T47D (cell line): Measurements from ENCODE around the gene SLK.

Experiments used
- DNase-seq, 2 experiments: peaks; one replicate each; pipeline versions ENCODE4 v3.0.0 to v3.0.0-alpha.2; 2011 to 2012; ENCODE audit warnings: low read depth in 1 of 2, low spot score in 1 of 2
- JUND ChIP-seq: IDR thresholded peaks from 2 replicates; pipeline ENCODE4 v1.6.1; 2012; ENCODE audit warnings: low read depth
- in situ Hi-C: cut with HindIII; loops from 2 replicates; pipeline ENCODE4 v1.10.0; 2016; ENCODE audit warnings: low sequenced_read_pairs, low pct_unique_long_range_greater_than_20kb

The SLK gene

DNA sequence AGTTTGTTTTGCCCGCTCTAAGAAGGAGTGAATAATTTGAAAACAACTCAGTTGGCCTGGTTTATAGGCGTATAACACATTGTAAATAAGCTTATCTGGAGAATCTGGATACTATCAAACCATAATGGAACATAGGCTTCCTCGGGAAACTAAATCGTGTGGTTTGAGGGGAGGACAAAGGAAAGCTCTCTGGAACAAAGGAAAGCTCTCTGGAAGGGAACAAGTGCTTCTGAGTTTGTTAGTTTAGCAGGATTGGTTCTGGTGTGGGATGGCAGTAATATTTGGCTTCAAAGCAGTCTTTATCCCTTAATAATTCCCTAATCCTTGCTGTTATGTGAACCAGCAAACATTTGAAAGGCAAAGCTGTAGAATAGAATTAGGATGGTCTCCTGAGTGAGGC lies 15.0 kb upstream of the SLK start:
- peak in 1 of 2 experiments; percentile 12 for DNase-seq
- TF ChIP-seq JUND = no peak
- in situ Hi-C loops = no loop called here

GRCh38 chr10:103954543-103954942 lies 12.4 kb upstream of the SLK start:
- DNase-seq = no peak
- in situ Hi-C loops = no loop called here
- no peak for TF ChIP-seq JUND

DNA sequence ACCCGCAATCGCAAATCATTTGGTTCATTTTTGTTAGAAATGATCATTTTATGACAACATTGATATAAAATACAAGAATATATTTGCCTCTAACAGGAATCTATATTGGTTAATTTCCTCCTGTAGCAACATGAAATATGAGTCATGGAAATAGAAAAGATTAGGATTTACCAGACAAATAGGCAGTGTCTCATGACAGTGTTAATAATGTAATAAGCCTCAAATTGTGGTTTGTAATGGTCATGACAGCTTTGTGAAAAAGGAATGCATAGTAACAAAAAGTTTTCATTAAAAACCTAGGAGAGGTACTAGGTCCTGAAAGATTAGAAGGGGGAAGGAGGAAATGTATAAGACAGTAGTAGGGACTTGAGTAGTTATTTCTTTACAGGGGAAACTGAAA lies 7.9 kb upstream of the SLK start:
- TF ChIP-seq JUND = no peak
- in situ Hi-C loops = no loop called here
- no peak for DNase-seq

GRCh38 chr10:103960103-103960502 lies 6.8 kb upstream of the SLK start:
- no peak for TF ChIP-seq JUND

DNA sequence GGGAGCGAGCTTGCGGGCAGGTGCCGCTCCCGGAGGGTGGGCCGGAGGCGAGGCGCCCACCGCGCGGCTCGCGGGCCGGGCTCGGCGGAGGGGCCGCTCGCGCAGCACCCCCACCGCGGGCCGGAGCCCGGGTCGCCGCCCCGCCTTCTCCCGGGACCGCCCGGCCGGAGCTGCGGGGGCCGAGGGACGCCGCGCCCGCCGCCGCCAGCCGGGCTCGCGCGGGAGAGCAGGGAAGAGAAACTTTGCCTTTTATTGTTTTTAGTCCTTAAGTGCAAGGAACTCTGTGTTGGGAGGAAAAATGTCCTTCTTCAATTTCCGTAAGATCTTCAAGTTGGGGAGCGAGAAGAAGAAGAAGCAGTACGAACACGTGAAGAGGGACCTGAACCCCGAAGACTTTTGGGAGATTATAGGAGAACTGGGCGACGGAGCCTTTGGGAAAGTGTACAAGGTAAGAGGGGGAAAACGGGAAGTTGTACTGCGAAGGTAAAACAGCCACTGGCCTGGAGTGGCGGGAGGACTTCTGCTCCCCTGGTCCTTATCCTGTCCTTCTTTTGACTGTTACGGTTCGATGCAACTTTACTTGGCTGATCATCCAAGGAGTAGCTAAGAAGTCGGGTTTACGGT lies 620 bp downstream of the SLK start:
- in situ Hi-C loops = no loop called here
- no peak for TF ChIP-seq JUND
- peak; percentile 13 to 23 for DNase-seq

More at GRCh38 chr10:103960103-103960502, 6.8 kb upstream of the SLK start:
- no peak for DNase-seq
- in situ Hi-C loops = no loop called here

- TF ChIP-seq JUND = no peak
- no peak for DNase-seq
- in situ Hi-C loops = no loop called here
These were observed 1.8 kb downstream of the SLK start for GRCh38 chr10:103968441-103969391.

DNA sequence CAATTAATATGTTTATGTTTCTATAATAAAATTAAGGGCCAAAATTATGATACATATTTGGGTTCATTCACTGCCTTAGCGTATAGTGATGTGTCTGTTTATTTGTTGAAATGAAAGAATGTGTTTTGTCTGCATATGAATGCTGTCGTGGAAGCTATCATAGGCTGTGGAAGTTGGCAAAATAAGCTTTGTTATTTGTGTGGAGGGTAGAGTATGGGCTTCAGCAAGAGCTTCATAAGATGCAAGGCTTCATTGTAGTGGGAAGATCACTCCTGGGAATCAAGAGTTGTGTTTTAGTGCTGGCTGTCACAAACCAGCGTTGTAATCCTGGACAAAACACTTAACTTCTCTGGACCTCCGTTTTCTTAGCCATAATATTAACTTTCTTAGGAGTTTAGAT lies 2.5 kb downstream of the SLK start:
- TF ChIP-seq JUND = no peak
- DNase-seq = no peak
- in situ Hi-C loops = no loop called here

DNA sequence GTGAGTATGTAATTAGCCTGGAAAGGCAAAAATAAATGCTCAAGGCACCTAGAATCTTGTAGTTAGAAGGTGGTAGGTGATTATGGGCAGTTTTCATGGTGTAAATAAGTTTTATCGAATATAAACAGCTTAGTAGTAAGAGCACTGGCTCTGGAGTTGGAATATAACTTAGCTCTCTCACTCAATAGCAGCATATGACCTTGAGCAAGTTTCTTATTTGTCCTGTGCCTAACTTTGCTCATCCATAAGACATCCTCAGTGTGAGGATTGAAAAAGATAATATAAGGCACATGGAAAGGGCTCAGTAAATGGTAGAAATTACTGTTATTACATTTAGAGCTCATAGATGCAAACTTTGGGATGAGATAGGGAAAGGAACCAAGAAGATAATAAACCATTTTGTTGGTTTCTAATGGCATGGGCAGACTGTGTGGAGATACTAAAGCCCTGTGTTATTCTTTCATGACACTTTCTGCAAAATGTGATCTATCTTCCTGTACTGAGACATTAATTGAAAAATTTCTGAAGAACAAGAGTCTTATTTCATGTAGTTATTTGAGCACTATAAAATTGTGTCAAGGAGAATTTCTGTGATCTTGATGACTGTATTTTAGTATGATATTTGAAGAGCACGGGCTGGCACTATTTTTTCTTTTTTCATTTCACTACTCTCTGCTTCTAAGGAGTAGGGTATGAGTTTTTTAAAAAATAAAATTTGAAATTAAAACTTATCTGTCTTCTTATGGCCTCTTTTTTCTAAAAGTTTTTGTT lies 3.1 kb downstream of the SLK start:
- DNase-seq = no peak
- in situ Hi-C loops = no loop called here
- no peak for TF ChIP-seq JUND

- TF ChIP-seq JUND = no peak
- DNase-seq = no peak
- in situ Hi-C loops = no loop called here
These were observed 8.2 kb downstream of the SLK start for GRCh38 chr10:103975169-103975568.

- DNase-seq = no peak
- TF ChIP-seq JUND = no peak
- in situ Hi-C loops = no loop called here
These were observed 10.3 kb downstream of the SLK start for GRCh38 chr10:103977204-103977603.

DNA sequence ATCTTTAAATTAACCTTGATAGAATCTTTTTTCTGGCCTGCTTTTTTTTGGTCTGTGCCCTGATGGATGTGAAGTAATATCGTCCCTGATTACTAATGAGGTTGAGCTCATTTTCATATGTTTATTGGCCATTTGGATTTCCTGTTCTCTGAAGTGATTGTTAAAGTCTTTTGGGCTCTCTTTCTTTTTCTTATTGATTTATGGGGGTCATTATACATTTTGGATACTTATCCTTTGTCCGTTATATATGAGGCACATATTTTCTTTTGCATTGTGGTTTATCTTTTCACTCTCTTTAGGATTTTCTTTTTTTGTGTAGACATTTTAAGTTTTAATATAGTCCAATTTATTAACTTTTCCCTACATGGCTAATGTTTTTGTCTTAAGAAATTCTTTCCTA lies 12.6 kb downstream of the SLK start:
- no peak for TF ChIP-seq JUND
- no peak for DNase-seq
- in situ Hi-C loops = no loop called here

DNA sequence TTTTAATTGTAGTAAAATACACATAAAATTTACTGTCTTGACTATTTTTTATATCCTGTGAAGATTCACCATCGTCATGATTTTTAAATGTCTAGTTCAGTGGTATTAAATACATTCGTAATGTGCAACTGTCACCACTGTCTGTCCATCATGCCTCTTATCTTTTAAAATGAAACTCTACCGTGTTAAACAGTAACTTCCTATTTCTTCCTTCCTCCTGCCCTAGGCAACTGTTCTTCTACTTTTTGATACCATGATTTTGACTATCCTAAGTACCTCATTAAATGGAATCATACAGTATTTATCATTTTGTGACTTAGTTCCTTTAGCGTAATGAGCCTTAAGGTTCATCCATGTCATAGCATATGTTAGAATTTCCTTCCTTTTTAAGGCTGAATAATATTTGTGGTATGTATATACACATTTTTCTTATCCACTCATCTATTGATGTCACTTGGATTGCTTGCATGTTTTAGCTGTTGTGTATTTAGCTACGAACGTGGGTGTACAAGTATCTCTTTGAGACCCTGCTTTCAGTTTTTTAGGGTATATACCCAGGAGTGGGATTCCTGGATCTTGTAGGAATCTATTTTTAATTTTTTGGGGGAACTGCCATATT lies 13.5 kb downstream of the SLK start:
- in situ Hi-C loops = no loop called here
- DNase-seq = no peak

More for the DNA sequence above, 13.5 kb downstream of the SLK start:
- no peak for TF ChIP-seq JUND
